Fibroblast of skin of left quadriceps (primary cell): Measurements from ENCODE around the gene ZNF687.

Experiments used
- DNase-seq, 2 experiments: peaks; one replicate each; pipeline ENCODE4 v3.0.0-alpha.2; 2013; ENCODE audit warnings: low read depth in 2 of 2

The ZNF687 gene

DNA sequence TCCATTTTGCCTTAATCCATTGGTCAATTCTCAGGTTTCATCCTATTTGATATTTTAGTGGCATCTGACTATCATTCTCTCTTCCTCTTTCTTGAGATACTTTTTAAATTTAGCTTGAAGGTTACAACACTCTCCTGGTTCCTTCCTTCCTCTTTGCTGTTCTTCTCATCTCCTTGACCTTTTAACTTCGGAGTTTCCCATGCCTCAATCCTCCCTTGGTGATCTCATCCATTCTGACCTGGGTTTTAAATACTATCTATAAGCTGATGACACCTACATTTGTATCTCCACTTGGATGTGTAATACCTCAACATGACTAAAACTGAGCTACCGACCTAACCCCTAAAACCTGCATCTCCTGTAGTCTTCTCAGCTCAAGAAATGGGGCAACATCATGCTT is 4.8 kb upstream of the ZNF687 start:
- DNase-seq: no peak

DNA sequence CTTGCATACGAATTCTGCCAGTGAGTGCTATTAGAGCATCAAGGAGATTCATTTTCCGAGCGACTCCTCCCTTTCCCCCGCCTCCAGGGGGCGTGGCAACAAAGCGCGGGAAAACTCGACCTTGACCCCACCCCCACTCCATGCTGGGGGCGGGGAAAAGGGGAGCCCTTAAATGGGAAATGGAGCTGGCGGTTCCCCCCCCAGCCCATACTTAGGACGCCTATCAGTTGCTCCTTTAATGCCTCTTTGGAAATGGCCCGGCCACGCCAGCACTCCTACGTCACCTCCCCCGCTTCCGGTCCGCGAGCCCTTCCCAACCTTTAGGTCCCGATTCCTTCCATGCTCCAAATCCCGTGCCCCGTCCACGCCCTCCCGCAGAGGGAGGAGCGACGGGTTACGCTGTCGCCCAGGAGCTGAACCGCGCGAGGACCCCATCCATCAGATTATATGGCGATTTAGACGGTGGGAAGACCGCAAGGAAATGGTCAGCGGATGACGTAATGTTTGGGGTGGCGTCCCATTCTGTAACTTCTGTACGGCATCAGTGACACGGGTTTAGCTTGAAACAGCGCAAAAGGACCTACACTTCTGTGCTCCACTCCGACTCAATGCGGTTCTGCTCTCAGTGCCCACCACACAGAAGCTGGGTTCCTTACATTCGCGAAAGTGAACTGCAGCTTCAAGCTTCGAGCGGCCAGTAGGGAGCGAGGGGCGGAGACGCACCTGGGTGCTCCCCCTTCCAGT is 702 bp upstream of the ZNF687 start:
- peak; percentile 97 for DNase-seq

DNA sequence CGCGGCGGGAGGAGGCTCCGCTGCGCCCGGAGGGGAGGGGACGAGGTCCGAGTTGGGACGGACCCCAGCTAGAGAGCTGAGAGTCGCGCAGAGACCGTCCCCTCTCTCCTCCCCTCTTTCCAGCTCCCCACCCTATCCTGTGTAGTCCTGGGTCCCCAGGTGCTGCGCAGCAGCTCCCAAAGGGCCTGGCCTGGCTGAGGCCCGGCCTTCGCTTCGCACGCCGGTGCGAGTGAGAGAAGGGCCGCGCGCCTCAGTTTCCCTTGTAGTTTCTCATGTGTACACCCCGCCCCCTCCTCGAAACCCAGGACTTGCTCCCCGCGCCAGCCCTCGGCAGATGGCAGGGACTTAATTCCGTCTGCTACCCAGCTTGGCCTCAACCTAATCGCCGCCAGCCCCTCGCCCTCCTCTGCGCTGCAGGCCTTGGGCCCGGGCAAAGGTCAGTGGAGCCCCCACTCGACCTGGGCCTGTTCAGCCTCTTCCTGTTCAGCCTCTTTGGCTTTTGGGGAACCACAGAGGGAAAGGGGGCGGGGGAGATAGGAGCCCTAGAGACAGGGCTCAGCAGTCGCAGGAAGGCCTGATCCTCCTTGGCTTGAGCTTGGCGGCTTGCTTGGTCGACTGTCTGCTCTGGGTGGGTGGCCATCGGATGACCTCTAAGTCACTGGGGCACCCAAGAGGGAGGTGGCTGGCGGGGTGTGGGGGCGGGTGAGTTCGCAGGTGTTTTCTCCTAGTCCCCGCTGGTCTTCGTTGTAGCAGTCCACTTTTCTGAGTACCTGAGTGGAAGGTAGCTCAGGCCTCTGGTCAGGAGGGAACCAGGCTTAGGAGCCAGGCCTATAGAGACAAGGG is 1.0 kb downstream of the ZNF687 start:
- DNase-seq: no peak

DNA sequence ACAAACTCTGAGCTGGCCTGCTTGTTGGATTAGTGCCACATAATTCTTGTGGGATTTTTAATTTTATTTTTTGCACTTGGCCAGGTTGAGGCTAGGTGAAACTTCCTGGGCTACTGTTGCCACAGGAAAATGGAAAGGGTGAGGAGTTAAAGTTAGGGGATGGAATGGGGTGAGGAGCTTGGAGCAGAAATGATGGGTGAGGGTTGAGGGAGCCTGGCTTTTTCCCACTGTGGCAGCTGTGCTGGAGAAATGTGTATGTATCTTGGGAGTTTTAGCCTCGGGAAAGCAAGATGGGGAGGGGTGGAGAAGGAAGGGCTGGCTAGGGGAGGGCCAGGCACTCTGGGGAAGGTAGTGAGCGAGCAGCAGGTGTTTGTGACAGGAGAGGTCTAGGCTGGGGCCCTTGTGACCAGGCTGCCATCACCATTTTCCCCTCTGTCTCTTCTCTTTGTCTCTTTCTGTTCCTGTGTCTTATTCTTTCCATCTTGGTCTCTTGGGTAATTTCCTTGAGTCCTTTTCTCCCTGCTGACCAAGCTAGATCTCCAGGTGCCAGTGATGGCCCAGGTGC is 2.0 kb downstream of the ZNF687 start:
- DNase-seq: no peak

DNA sequence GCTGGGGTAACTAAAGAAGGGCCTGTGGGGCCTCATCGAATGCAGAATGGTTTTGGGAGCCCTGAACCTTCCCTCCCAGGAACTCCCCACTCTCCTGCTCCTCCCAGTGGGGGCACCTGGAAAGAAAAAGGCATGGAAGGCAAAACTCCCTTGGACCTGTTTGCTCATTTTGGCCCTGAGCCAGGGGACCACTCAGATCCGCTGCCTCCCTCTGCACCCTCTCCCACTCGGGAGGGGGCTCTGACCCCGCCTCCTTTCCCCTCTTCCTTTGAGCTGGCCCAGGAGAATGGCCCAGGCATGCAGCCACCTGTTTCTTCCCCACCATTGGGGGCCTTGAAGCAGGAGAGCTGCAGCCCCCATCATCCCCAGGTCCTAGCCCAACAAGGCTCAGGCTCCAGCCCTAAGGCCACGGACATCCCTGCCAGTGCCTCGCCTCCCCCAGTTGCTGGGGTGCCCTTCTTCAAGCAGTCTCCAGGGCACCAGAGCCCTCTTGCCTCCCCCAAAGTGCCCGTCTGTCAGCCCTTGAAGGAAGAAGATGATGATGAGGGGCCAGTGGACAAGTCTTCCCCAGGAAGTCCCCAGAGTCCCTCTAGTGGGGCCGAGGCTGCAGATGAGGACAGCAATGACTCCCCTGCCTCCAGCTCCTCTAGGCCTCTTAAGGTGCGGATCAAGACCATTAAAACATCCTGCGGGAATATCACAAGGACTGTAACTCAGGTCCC is 4.7 kb downstream of the ZNF687 start:
- DNase-seq: no peak

DNA sequence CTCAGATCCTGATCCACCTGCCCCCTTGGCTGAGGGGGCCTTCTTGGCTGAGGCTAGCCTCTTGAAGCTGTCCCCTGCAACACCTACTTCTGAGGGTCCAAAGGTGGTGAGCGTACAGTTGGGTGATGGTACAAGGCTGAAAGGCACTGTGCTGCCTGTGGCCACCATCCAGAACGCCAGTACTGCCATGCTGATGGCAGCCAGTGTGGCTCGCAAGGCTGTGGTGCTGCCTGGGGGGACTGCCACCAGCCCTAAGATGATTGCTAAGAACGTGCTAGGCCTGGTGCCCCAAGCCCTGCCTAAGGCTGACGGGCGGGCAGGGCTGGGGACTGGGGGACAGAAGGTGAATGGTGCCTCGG is 5.2 kb downstream of the ZNF687 start:
- DNase-seq: no peak

DNA sequence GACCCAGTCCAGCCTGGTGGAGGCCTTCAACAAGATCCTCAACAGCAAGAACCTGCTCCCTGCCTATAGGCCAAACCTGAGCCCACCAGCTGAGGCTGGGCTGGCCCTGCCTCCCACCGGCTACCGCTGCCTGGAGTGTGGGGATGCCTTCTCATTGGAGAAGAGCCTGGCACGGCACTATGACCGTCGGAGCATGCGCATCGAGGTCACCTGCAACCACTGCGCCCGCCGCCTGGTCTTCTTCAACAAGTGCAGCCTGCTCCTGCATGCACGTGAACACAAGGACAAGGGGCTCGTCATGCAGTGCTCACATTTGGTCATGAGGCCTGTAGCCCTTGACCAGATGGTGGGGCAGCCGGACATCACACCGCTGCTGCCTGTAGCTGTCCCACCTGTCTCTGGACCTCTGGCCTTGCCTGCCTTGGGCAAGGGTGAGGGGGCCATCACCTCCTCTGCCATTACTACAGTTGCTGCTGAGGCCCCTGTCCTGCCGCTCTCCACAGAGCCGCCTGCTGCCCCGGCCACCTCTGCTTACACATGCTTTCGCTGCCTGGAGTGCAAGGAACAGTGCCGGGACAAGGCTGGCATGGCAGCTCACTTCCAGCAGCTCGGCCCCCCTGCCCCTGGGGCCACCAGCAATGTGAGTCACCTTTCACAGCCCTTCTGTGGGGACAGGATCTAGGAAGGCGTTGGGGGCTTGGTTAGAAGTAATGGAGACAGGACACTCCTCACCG is 5.8 kb downstream of the ZNF687 start:
- no peak for DNase-seq

DNA sequence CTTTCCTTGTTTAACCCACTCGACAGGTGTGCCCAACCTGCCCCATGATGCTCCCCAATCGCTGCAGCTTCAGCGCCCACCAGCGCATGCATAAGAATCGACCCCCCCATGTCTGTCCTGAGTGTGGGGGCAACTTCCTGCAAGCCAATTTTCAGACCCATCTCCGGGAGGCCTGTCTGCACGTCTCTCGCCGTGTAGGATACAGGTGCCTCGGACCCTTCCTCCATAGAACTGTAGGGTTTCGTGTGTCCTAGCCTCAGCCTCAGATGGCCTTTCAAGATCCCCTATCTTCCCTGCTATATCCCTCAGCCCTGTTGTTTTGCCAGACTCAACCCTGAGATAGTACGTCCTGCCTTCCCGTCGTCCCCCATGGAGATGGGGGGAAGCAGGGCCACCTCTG is 6.4 kb downstream of the ZNF687 start:
- DNase-seq: no peak

DNA sequence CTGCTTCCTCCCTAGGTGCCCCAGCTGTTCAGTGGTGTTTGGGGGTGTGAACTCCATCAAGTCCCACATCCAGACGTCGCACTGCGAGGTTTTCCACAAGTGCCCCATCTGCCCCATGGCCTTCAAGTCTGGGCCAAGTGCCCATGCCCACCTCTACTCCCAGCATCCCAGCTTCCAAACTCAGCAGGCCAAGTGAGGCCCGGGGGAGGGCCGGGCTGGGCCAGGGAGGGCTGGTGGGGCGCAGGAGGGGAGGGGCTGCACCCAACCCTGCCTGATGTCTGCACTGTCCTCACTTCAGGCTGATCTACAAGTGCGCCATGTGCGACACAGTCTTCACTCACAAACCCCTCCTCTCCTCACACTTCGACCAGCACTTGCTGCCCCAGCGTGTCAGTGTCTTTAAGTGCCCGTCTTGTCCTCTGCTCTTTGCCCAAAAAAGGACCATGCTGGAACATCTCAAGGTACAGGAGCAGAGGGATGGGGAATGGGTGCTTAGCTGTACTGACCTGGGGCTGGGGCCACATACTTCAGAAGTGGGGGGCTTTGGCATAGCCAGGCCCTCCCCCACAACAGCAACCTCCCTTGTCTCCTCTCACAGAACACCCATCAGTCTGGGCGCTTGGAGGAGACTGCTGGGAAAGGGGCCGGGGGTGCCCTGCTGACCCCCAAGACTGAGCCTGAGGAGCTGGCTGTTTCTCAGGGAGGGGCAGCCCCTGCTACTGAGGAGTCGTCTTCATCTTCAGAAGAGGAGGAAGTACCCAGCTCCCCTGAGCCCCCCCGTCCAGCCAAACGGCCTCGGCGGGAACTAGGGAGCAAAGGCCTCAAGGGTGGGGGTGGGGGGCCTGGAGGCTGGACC is 7.2 kb downstream of the ZNF687 start:
- no peak for DNase-seq

DNA sequence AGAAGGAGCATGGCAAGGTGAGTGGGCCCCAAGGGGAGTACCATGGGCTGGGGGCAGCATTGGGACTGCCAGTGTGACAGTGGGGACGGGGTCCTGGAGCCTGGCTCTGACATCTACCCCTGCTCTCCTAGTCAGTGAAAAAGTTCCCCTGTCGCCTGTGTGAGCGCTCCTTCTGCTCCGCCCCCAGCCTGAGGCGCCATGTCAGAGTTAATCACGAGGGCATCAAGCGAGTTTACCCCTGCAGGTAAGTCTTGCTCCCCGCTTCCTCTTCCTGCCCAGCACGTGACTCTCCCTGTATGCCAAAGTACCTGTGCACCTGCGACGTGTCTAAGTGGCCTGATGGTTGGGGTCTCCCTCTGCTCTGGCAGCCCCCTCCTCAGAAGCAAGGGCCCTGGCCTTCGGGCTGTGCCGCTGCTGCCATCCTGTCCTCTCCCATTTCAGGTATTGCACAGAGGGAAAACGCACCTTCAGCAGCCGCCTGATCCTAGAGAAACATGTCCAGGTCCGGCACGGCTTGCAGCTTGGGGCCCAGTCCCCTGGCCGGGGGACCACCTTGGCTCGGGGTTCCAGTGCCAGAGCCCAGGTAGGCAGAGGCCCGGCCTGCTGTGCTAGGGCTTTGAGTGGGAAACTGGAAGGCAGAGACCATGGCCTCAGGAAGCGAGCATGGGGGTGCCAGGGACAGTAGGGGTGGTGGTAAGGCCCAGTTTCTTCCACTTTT is 8.1 kb downstream of the ZNF687 start:
- no peak for DNase-seq

DNA sequence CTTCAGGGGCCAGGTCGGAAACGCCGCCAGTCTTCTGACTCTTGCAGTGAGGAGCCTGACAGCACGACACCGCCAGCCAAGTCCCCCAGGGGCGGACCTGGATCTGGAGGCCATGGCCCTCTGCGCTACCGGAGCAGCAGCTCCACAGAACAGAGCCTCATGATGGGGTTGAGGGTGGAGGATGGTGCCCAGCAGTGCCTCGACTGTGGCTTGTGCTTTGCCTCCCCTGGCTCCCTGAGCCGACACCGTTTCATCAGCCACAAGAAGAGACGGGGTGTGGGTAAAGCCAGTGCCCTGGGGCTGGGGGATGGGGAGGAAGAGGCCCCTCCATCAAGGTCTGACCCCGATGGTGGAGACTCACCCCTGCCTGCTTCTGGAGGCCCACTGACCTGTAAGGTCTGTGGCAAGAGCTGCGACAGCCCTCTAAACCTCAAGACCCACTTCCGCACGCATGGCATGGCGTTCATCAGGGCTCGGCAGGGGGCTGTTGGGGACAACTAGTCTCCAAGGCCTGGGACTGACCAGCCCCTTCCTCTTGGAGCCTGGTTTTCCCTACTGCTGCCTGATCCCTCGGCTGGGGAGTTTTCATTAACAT is 8.7 kb downstream of the ZNF687 start:
- DNase-seq: no peak

DNA sequence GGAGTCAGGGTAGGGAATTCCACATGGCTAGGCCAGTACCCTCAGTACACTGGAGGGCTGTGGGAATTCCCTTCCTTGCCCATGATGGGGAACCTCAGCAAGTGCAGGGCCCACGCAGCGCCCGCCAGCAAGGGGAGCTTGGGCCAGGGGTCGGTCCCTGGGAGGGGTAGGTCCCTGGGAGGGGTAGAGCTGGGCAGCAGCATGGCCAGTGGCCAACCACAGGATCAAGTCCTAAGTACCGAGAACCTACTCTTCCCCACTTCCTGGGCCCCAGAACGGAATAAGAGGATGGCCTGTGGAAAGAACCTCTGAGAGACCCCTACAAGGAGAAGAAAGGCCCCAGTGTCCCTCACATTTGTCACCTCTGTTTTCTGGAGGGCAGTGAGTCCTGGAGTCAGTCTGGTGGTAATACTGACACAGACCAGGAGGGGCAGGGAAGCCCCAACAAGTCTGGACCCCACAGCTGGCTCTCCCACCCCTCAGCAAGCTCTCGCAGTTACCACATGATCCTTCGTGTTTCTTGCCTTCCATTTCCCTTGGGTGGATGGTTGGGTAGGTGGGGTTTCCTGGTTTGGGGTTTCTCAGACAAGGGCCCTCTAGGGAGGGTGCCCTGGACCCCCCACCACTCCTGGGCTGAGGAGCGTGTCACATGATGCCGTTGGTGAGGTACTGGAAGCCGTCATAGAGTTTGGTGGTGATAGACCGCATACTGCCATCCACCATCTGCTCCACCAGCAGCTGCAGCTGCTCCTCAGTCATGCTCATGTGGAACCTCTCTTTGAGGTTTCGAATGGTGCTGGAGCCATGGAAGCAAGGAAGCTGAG is 10.3 kb downstream of the ZNF687 start:
- no peak for DNase-seq

DNA sequence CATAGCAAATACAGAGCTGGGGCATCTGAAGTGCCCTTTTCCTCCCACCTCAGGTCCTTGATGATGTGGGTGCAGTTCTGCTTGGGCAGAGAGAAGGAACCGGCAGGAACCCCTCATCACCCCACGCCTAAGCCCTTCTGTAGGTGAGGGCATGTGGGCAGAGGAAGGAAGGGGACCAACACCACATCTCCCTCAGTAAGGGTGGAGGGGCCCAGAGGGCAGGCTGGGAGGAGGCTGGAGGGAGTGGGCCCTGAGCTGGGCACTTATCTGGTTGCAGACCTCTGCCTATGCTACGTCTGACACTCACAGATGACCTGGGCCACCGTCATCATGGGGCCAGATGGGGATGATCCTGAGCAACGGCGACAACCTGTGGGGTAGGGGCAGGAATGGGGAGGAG is 11.0 kb downstream of the ZNF687 start:
- no peak for DNase-seq

DNA sequence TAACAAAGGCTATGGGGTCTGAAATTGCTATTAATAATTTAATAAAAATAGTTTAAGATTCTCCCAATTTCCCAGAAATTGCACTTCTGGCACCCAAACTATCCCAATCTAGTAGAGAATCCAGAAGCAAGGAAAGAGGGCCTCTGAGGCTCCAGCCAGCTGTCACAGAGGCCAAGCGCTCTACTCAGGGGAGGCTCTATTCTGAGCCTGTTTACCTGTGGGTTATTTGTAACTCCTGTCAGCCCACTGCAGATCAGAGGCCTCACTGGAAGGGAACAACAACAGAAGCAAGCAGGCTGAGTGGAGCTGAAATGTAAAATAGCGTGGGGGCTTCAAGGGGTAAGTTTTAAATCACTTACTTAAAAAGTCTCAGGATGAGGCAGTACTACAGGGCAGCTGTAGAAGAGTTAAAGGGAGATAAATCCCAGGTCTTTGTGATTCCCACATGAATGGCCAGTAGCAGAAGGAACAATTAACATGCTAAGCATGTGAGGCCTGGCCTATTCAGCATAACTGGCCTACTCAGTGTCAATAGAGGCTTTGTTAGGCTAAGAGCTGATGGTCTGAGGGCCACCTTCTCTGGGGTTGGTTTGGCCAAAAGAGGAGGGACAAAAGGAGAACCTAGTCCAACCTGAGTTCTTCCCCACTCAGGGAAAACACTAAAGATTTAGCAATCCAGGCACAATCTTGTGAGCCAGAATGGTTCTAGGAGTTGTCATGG is 12.8 kb downstream of the ZNF687 start:
- DNase-seq: no peak

DNA sequence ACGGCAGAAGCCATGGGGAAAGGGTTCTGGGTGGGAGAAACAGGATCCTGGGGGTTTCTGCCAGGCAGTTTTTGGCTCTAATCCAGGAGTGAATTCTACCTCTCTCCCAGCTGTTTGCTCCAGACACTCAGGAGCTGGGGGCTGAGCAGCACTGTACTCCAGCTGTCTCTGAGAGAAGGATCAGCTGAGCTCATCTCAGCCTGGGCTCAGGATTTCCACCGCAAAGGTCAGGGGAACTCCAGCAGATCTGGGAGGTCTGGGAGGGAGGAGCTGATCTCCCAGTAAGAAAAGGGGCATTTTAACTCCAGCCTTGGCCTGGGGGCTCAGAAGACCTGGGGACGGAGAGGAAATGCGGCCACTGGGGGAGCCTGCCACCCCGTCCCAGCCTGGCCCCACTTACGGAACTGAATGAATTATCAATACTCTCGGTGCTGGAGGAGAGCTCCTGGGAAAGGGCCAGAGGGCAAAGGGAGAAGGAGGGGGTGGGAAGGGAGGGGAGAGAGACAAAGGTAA is 27.8 kb downstream of the ZNF687 start:
- no peak for DNase-seq

DNA sequence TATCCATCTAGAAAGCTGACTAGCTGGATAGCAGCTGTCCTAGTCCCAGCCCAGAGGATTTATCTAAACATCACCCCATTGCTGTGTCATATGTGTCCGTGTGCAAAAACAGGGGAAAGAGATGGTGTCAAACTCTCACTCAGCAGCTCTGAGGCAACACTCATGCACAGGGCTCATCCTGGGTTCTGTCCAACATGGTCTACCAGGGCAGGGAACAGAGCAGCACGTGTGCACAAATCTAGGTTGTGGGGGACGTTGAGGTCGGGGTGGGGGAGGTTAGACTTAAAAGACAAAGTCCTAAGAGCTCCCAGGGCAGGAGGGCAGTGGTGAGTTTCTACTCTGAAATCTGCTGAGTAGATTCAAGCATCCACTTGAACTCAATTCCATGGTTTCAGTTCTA is 28.9 kb downstream of the ZNF687 start:
- no peak for DNase-seq

DNA sequence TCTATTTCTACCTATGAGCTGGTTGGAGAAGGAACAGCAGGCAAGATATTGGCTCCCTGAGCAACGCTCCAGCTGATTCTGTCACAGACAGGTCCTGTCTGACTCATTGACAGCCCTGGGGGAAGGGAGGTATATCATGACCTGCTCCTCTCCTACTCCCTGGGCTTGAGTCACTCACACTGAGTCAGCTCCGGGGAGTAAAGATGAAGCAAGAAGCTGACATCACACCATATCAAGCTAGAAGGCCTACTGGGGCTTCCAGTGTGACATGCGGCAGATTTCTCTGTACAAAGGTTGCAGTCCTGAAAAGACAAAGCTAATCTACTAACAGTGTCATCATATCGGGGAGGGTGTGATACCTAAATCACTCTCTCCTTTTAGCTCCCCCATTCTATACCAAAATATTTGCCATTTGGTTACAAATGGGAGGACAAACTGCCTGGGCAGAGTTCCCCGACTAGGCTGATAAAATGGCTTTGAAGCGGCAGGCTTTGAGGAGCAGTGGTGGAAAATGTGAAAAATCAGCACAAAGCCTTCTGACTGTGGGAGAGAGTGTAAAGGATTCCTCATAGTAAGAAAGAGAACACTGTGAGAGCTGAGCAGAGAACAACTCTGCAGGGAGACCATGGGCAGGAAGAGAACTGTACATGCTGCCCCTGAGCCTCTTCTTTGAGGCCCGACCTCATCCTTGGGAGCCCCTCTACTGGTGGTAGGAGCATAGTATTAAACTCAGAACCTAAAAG is 29.7 kb downstream of the ZNF687 start:
- DNase-seq: peak; percentile 94 to 95
